Spleen (tissue), 11 donors: ENCODE measurements around the gene AEBP1. TPM values are rescaled to one million over a fixed set of nuclear protein-coding genes. Genes with fewer than 3 reads are reported as not detected.

ENCODE experiments used
- DNase-seq: peaks from one replicate; pipeline ENCODE4 v3.0.0-alpha.2; 2020
- H3K27ac ChIP-seq, 8 donors: fragments of 200-600 bp; sonication (generic) in 7 of 8; 1 replicate in 4 of 8; 2 replicates in 4 of 8; pipeline versions ENCODE4 v1.5.0 to v1.8.0; 2016 to 2021; ENCODE audit warnings: inconsistent platforms in 4 of 8, mild to moderate bottlenecking in 4 of 8, moderate library complexity in 1 of 8
- H3K27me3 ChIP-seq, 7 donors: fragments of 200-600 bp; sonication (generic) in 6 of 7; replicated peaks in 1 of 7; 1 replicate in 4 of 7; 2 replicates in 3 of 7; pipeline versions ENCODE4 v1.5.0 to v1.8.0; 2016 to 2021; ENCODE audit warnings: inconsistent platforms in 3 of 7, mild to moderate bottlenecking in 1 of 7
- H3K36me3 ChIP-seq, 6 donors: fragments of 200-600 bp; sonication (generic) in 5 of 6; 1 replicate in 4 of 6; 2 replicates in 2 of 6; pipeline versions ENCODE4 v1.5.0 to v1.8.0; 2016 to 2021; ENCODE audit warnings: inconsistent platforms in 2 of 6
- H3K4me1 ChIP-seq, 6 donors: fragments of 200-600 bp; sonication (generic) in 5 of 6; 1 replicate in 3 of 6; 2 replicates in 3 of 6; pipeline versions ENCODE4 v1.5.0 to v1.8.0; 2016 to 2021; ENCODE audit warnings: inconsistent platforms in 3 of 6
- H3K4me3 ChIP-seq, 8 donors: fragments of 200-600 bp; sonication (generic) in 7 of 8; 1 replicate in 4 of 8; 2 replicates in 4 of 8; pipeline versions ENCODE4 v1.5.0 to v1.8.0; 2016 to 2021; ENCODE audit warnings: inconsistent platforms in 4 of 8, mild to moderate bottlenecking in 4 of 8, moderate library complexity in 2 of 8
- H3K9me3 ChIP-seq, 8 donors: fragments of 200-600 bp; sonication (generic) in 7 of 8; 1 replicate in 4 of 8; 2 replicates in 4 of 8; pipeline versions ENCODE4 v1.5.0 to v1.8.0; 2016 to 2021; ENCODE audit warnings: inconsistent platforms in 4 of 8
- CTCF ChIP-seq, 11 experiments: fragments of 200-600 bp in 7 of 11; fragments of 450-650 bp in 4 of 11; sonication (generic) in 4 of 11; IDR thresholded peaks in 8 of 11; conservative IDR thresholded peaks in 3 of 11; 1 replicate in 7 of 11; 2 replicates in 4 of 11; pipeline versions ENCODE4 v1.4.0 to v1.8.0; 2016 to 2021; ENCODE audit warnings: antibody characterized with exemption in 11 of 11, inconsistent platforms in 4 of 11, mild to moderate bottlenecking in 1 of 11
- POLR2A ChIP-seq, 3 donors: fragments of 450-650 bp; IDR thresholded peaks; one replicate each; pipeline ENCODE4 v1.5.1; 2017; ENCODE audit warnings: antibody characterized with exemption in 3 of 3, mild to moderate bottlenecking in 1 of 3
- POLR2AphosphoS5 ChIP-seq, 3 donors: sonication (generic); formaldehyde crosslinking; IDR thresholded peaks; one replicate each; pipeline ENCODE4 v1.5.1; 2017; ENCODE audit warnings: antibody characterized with exemption in 3 of 3
- whole genome bisulfite sequencing, 5 donors: extraction: QIAGEN DNeasy Blood & Tissue Kit in 3 of 5; methylation state at CpG; one replicate each; pipeline versions ENCODE4 v1.1.5 to v1.1.7; 2013 to 2018; 5-methylcytosine and 5-hydroxymethylcytosine counted together
- intact Hi-C: fragments of 100-400 bp; cut with DNase I; formaldehyde crosslinking; loops from one replicate; pipeline ENCODE4 v1.15.0; 2023; ENCODE audit warnings: low total_unique reads
- polyA plus RNA-seq, 3 donors: library from polyadenylated mRNA; stranded (reverse); fragments of 200-250 nt; gene quantifications; one replicate each; pipeline ENCODE4 v1.2.1, GENCODE V29; 2013
- total RNA-seq, 7 donors: library from RNA; depleted of rRNA in 3 of 7; stranded (reverse); fragments of >200 nt in 3 of 7; fragmentation: NEBNext Ultra II Directional in 4 of 7; extraction: Animal tissue kit (Norgen Biotek cat#: 25700) in 4 of 7; gene quantifications; one replicate each; pipeline versions ENCODE4 v1.1.0 to v1.2.1, GENCODE V29; 2016 to 2021
- donor health status: healthy with polysubstance abuse.
- donor health status: DM: no; HTN: no; CAD: no; lungs with moderate emphysema.
- donor health status: DM: no; HTN: no; CAD: no.
- donor health status: Bipolar disorder and iron deficiency.
- donor health status: healthy.
- donor health status: DM: no; HTN: no; CAD: no.
- donor health status: DM: yes; HTN: yes; CAD: no.

The AEBP1 gene
- total and polyA plus RNA-seq, 10 donors = 41.3 to 106 (median 76.0) TPM

GRCh38 chr7:44086627-44087026 is 17.5 kb upstream of the AEBP1 start:
- H3K27ac ChIP-seq = peak overlapping the region in 4 of 8 donors; percentile 76 to 82 (median 78)

GRCh38 chr7:44087911-44088838 is 16.0 kb upstream of the AEBP1 start:
- Histone ChIP-seq H3K27me3 (no peaks in the 10 kb centered on the region), H3K36me3 (no peaks in the 10 kb centered on the region), H3K4me1 (peaks cover 0 to 36% (median 22%) of the 10 kb centered on the region in 6 donors), H3K9me3 (no peaks in the 10 kb centered on the region), H3K4me3 (no peak overlapping the region), H3K27ac (peak overlapping the region; percentile 65 to 82 (median 76))
- intact Hi-C loops = loop anchor here (5.0 kb wide), 1 partner anchor 114 kb away; the partner anchor contains the start of gene YKT6
- TF ChIP-seq POLR2AphosphoS5 (IDR thresholded peaks at IDR 0.05) = peak; percentile 30 to 71 (median 69)
- no peak for TF ChIP-seq POLR2A (IDR thresholded peaks at IDR 0.05)
- peak; percentile 79 for DNase-seq
- WGBS, 5 donors = 53 to 69% (median 61%) methylated on average over 20 of the region's 20 CpGs

More at GRCh38 chr7:44086627-44087026, 17.5 kb upstream of the AEBP1 start:
- DNase-seq = no peak
- WGBS, 5 donors = 88 to 99% (median 97%) methylated on average over 3 of the region's 3 CpGs
- Histone ChIP-seq H3K4me1 (peaks cover 0 to 45% (median 27%) of the 10 kb centered on the region in 6 donors), H3K36me3 (no peaks in the 10 kb centered on the region), H3K9me3 (no peaks in the 10 kb centered on the region), H3K4me3 (no peak overlapping the region), H3K27me3 (no peaks in the 10 kb centered on the region)
- intact Hi-C loops = loop anchor here (5.0 kb wide), 1 partner anchor 116 kb away; the partner anchor contains the start of gene YKT6
- no peak for TF ChIP-seq POLR2A (IDR thresholded peaks at IDR 0.05)
- no peak for TF ChIP-seq POLR2AphosphoS5 (IDR thresholded peaks at IDR 0.05)
- no peak for TF ChIP-seq CTCF (IDR thresholded peaks at IDR 0.05 in 8 of 11, conservative IDR thresholded peaks at IDR 0.05 in 3 of 11)

- 73 to 80% (median 75%) methylated on average over 6 of the region's 6 CpGs for whole genome bisulfite sequencing, 5 donors
- DNase-seq = peak; percentile 17
- Histone ChIP-seq H3K9me3 (no peaks in the 10 kb centered on the region), H3K36me3 (no peaks in the 10 kb centered on the region), H3K4me3 (no peak overlapping the region), H3K4me1 (peaks cover 0 to 55% (median 35%) of the 10 kb centered on the region in 6 donors), H3K27me3 (no peaks in the 10 kb centered on the region), H3K27ac (peak overlapping the region in 2 of 8 donors; percentile 3 to 7)
- intact Hi-C loops = no loop called here
- no peak for TF ChIP-seq POLR2AphosphoS5 (IDR thresholded peaks at IDR 0.05)
- TF ChIP-seq POLR2A (IDR thresholded peaks at IDR 0.05) = no peak
- TF ChIP-seq CTCF (IDR thresholded peaks at IDR 0.05 in 8 of 11, conservative IDR thresholded peaks at IDR 0.05 in 3 of 11) = no peak
These were observed 11.0 kb upstream of the AEBP1 start for GRCh38 chr7:44093102-44093641.

GRCh38 chr7:44094365-44094764 is 9.8 kb upstream of the AEBP1 start:
- DNase-seq = no peak
- TF ChIP-seq POLR2A (IDR thresholded peaks at IDR 0.05) (no peak), POLR2AphosphoS5 (IDR thresholded peaks at IDR 0.05) (no peak), CTCF (IDR thresholded peaks at IDR 0.05 in 8 of 11, conservative IDR thresholded peaks at IDR 0.05 in 3 of 11) (no peak)
- intact Hi-C loops = no loop called here
- Histone ChIP-seq H3K4me3 (no peak overlapping the region), H3K27me3 (no peaks in the 10 kb centered on the region), H3K4me1 (peaks cover 0 to 47% (median 29%) of the 10 kb centered on the region in 6 donors), H3K36me3 (no peaks in the 10 kb centered on the region), H3K9me3 (no peaks in the 10 kb centered on the region), H3K27ac (peak overlapping the region in 5 of 8 donors; percentile 14 to 71 (median 41))
- WGBS, 5 donors = 44 to 59% (median 52%) methylated on average over 2 of the region's 2 CpGs
